Stimulated activated CD8-positive, alpha-beta memory T cell treated with anti-CD3 and anti-CD28 coated beads, Interleukin-12 subunit alpha, Interleukin-12 subunit beta, amount 100 ng/mL, for 24 hours (primary cell): ENCODE results near the gene SLC26A1.

Experiments
- DNase-seq: peaks from one replicate; pipeline ENCODE4 v3.0.0-alpha.2; 2020; ENCODE audit errors: extremely low read depth

Gene SLC26A1

GRCh38 chr4:1013225-1014073, 20.2 kb upstream of the SLC26A1 start:
- DNase-seq: no peak

GRCh38 chr4:1012034-1012739, 19.0 kb upstream of the SLC26A1 start:
- DNase-seq: no peak

GRCh38 chr4:1011666-1012033, 18.4 kb upstream of the SLC26A1 start:
- no peak for DNase-seq

- DNase-seq: peak; percentile 85
These were observed 17.9 kb upstream of the SLC26A1 start, which contains the start of gene FGFRL1 for GRCh38 chr4:1011022-1011665. Gene FGFRL1, plus strand, starts transcription at chr4:1011626. Its CDS starts 860 bp downstream, at chr4:1012486.

- DNase-seq: no peak
These were observed 17.3 kb upstream of the SLC26A1 start for GRCh38 chr4:1010395-1011021.

- peak; percentile 55 for DNase-seq
These were observed 16.6 kb upstream of the SLC26A1 start for GRCh38 chr4:1009542-1010394.

- no peak for DNase-seq
These were observed 15.8 kb upstream of the SLC26A1 start for GRCh38 chr4:1008840-1009541.

GRCh38 chr4:1006856-1007255, 13.7 kb upstream of the SLC26A1 start:
- no peak for DNase-seq

- no peak for DNase-seq
These were observed 11.6 kb upstream of the SLC26A1 start for GRCh38 chr4:1004557-1005485.

- DNase-seq: no peak
These were observed 10.8 kb upstream of the SLC26A1 start for GRCh38 chr4:1004071-1004418.

GRCh38 chr4:1003271-1004070, 10.3 kb upstream of the SLC26A1 start:
- no peak for DNase-seq

GRCh38 chr4:1002631-1003251, 9.5 kb upstream of the SLC26A1 start:
- DNase-seq: no peak

GRCh38 chr4:1002131-1002630, 9.0 kb upstream of the SLC26A1 start:
- no peak for DNase-seq

- no peak for DNase-seq
These were observed 8.4 kb upstream of the SLC26A1 start for GRCh38 chr4:1001561-1002130.

- no peak for DNase-seq
These were observed 7.6 kb upstream of the SLC26A1 start for GRCh38 chr4:1000686-1001260.

- no peak for DNase-seq
These were observed 6.8 kb upstream of the SLC26A1 start for GRCh38 chr4:999882-1000425.
